ENCODE data around the gene ACAT2. TPM values are rescaled to one million over a fixed set of nuclear protein-coding genes. Genes with fewer than 3 reads are reported as not detected.
A peak's percentile ranks its signal among the peaks of the same experiment; 100 is the strongest.

Gene ACAT2
- total RNA-seq, 6 experiments from 2014 or later = 11.2 to 120 (median 52.2) TPM

DNA sequence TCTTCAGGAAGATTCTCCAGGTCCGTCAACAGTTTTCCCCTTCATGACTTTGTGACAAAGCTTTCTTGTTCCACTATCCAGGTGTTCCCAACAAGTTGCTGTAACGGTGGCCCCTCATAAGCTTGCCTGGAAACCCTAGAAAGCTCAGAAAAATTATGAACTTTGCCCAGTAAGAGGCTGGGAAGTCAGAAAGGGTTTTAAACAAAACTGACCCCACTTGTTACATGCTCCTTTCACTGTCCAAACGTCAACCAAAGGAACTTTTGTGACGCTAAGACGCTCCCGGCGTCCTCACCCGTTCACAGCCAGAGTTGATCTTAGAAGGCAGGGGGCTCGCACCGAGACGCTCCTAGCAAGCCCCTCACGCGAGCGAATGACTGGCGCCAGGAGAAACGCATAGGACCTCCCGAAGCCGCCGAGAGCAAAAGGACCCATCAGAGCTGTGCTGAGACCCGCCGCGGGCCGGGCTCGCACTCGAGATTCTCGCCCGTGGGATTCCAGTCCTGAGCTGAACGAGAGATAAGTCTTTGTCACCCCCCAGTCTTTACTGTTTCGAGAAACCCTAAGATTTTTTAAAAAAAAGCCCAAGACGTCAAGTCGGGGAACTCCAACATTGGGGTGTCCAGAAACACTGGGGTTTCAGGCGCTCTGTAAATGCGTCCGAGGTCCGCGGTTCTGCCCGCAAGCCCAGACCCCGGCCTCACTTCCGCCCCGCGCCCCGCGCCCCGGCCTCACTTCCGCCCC, 544 bp upstream of the ACAT2 start:
- Histone ChIP-seq H3K4me1 (peaks cover 0 to 28% (median 4%) of the 10 kb centered on the region in 4 donors), H3K9me3 (no peaks in the 10 kb centered on the region), H3K27me3 (no peaks in the 10 kb centered on the region), H3K36me3 (peaks cover 0 to 25% (median 6%) of the 10 kb centered on the region in 4 donors), H3K27ac (peak overlapping the region; percentile 95 to 96 (median 95)), H3K4me3 (peak overlapping the region; percentile 76 to 91 (median 87))
- TF ChIP-seq POLR2A (IDR thresholded peaks at IDR 0.05) = no peak
- TF ChIP-seq, protein P1, sequence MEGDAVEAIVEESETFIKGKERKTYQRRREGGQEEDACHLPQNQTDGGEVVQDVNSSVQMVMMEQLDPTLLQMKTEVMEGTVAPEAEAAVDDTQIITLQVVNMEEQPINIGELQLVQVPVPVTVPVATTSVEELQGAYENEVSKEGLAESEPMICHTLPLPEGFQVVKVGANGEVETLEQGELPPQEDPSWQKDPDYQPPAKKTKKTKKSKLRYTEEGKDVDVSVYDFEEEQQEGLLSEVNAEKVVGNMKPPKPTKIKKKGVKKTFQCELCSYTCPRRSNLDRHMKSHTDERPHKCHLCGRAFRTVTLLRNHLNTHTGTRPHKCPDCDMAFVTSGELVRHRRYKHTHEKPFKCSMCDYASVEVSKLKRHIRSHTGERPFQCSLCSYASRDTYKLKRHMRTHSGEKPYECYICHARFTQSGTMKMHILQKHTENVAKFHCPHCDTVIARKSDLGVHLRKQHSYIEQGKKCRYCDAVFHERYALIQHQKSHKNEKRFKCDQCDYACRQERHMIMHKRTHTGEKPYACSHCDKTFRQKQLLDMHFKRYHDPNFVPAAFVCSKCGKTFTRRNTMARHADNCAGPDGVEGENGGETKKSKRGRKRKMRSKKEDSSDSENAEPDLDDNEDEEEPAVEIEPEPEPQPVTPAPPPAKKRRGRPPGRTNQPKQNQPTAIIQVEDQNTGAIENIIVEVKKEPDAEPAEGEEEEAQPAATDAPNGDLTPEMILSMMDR (IDR thresholded peaks at IDR 0.05) = no peak
- 3% methylated on average over 16 of the region's 45 CpGs for WGBS (ENCODE audit: insufficient coverage, low coverage, low lambda C conversion rate, missing lambda C conversion rate)
- ATAC-seq = no peak
- DNase-seq = peak; percentile 30 to 60 (median 55)
- intact Hi-C loops (cut with DNase I) = no loop called here

DNA sequence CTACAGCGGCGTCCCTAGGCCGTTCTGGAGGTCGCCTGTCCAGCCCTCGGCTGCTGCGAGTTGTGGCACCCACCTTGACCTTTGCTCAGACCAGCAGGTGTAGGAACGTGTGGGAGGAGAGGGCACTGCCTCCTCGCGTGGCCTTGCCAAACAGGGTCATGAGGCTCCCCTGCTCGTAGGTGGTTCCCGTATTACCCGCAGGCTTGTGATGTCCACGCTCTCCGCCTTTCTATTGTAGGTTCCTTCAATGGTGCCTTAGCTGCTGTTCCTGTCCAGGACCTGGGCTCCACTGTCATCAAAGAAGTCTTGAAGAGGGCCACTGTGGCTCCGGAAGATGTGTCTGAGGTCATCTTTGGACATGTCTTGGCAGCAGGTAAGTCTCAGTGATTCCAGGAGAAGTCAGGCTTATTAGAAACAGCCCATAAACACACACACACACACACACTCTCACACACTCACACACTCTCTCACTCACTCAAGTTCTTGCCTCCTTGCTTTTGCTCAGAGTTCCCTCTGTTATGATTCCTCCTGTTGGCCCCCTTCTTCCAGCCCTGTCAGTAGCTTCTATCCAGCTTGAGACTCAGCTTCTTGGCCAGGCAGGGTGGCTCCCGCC, 942 bp downstream of the ACAT2 start:
- peaks cover 0 to 28% (median 4%) of the 10 kb centered on the region in 4 donors for H3K4me1 ChIP-seq
- H3K4me3 ChIP-seq = peak overlapping the region; percentile 76 to 91 (median 87)
- H3K27ac ChIP-seq = peak overlapping the region; percentile 95 to 96 (median 95)
- TF ChIP-seq, protein P1 (IDR thresholded peaks at IDR 0.05) = peak in 1 of 4 donors; percentile 1
- TF ChIP-seq POLR2A (IDR thresholded peaks at IDR 0.05) = no peak
- no peaks in the 10 kb centered on the region for H3K27me3 ChIP-seq
- 10% methylated on average over 3 of the region's 16 CpGs for WGBS (ENCODE audit: insufficient coverage, low coverage, low lambda C conversion rate, missing lambda C conversion rate)
- ATAC-seq = peak; percentile 57 to 72 (median 68)
- H3K36me3 ChIP-seq = peaks cover 3 to 35% (median 13%) of the 10 kb centered on the region in 4 donors
- intact Hi-C loops (cut with DNase I) = no loop called here
- no peaks in the 10 kb centered on the region for H3K9me3 ChIP-seq
- peak; percentile 80 to 87 (median 83) for DNase-seq

GRCh38 chr6:159766906-159767305, 5.1 kb downstream of the ACAT2 start:
- Histone ChIP-seq H3K27me3 (no peaks in the 10 kb centered on the region), H3K4me3 (no peak overlapping the region), H3K4me1 (peaks cover 0 to 21% (median 4%) of the 10 kb centered on the region in 4 donors), H3K27ac (peak overlapping the region in 2 of 3 donors; percentile 51 to 55), H3K9me3 (no peaks in the 10 kb centered on the region), H3K36me3 (peaks cover 3 to 53% (median 20%) of the 10 kb centered on the region in 4 donors)
- intact Hi-C loops (cut with DNase I) = no loop called here
- DNase-seq (no peak), ATAC-seq (peak in 2 of 4 donors; percentile 10 to 26)
- no peak for TF ChIP-seq POLR2A (IDR thresholded peaks at IDR 0.05)
- TF ChIP-seq, protein P1 (IDR thresholded peaks at IDR 0.05) = no peak

GRCh38 chr6:159769470-159769869, 7.6 kb downstream of the ACAT2 start:
- ATAC-seq = no peak
- no peak for TF ChIP-seq POLR2A (IDR thresholded peaks at IDR 0.05)
- TF ChIP-seq, protein P1 (IDR thresholded peaks at IDR 0.05) = no peak
- Histone ChIP-seq H3K27me3 (no peaks in the 10 kb centered on the region), H3K4me1 (peaks cover 0 to 5% (median under 1%) of the 10 kb centered on the region in 4 donors), H3K36me3 (peaks cover 3 to 51% (median 17%) of the 10 kb centered on the region in 4 donors), H3K27ac (no peak overlapping the region), H3K9me3 (no peaks in the 10 kb centered on the region), H3K4me3 (no peak overlapping the region)
- intact Hi-C loops (cut with DNase I) = no loop called here
- no peak for DNase-seq
